ENCODE measurements around the gene BANK1. TPM values are rescaled to one million over a fixed set of nuclear protein-coding genes. Genes with fewer than 3 reads are reported as not detected.

BANK1 gene
- total RNA-seq, 2 experiments from 2014 or later: 0.06 to 0.10 TPM

DNA sequence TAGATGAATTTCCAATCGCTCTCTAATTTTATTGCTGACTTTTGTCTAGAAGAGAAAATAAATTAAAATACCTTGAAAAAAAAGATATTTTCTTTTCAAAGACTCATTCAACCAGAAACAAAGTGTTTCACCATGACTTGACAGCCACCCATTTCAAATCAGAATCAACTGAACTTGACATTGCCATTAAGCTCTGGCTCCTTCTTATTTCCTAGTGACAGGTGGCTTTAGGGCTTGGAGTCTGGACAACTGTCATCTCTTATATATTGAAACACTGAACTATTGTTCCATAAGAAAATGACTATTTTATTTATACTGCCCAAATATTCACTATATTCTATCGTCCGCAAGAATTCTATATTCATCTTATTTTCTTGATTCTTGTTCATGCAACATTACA is 325.6 kb downstream of the BANK1 start:
- DNase-seq: no peak
- peaks cover 2% of the 10 kb centered on the region for H3K27me3 Mint-ChIP-seq
- no peak overlapping the region for H3K4me3 Mint-ChIP-seq
- no peak overlapping the region for H3K27ac Mint-ChIP-seq
- ChIA-PET POLR2A (no interaction called here), CTCF (no interaction called here)
- no peaks in the 10 kb centered on the region for H3K36me3 Mint-ChIP-seq (ENCODE audit: low read depth)
- peaks cover 4% of the 10 kb centered on the region for H3K9me3 Mint-ChIP-seq
- no peaks in the 10 kb centered on the region for H3K4me1 Mint-ChIP-seq

DNA sequence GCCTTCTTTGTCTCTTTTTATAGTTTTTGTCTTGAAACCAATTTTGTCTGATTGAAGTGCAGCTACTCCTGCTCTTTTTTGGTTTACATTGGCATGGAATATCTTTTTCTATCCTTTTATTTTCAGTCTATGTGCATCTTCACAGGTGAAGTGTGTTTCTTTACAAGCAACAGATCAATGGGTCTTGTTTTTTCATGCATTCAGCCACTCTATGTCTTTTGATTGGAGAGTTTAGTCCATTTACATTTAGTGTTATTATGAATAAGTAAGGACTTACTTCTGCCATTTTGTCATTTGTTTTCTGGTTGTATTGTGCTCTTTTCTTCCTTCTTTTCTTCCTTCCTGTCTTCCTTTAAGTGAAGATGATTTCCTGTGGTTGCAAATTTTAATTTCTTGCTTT is 330.3 kb downstream of the BANK1 start:
- POLR2A ChIA-PET: no interaction called here
- DNase-seq: no peak
- Mint-ChIP-seq H3K36me3 (ENCODE audit: low read depth) (no peaks in the 10 kb centered on the region), H3K27ac (no peak overlapping the region), H3K4me3 (no peak overlapping the region), H3K27me3 (peaks cover 2% of the 10 kb centered on the region), H3K9me3 (peaks cover 13% of the 10 kb centered on the region), H3K4me1 (no peaks in the 10 kb centered on the region)
- CTCF ChIA-PET: no interaction called here

Data from activated CD4-positive, alpha-beta T cell treated with anti-CD3 and anti-CD28 coated beads, Interleukin-2, amount 10 ng/mL, durations not matched to agents 7 days and 5 days (primary cell).